ENCODE results near the gene NPC2.

- no peak for TF ChIP-seq ELF4 (IDR thresholded peaks at IDR 0.05)
- TF ChIP-seq TARDBP (IDR thresholded peaks at IDR 0.05) = no peak
- no peak for TF ChIP-seq HDGF (IDR thresholded peaks at IDR 0.05; ENCODE audit: borderline replicate concordance)
- TF ChIP-seq SP1 (IDR thresholded peaks at IDR 0.05) = no peak
- no peak for TF ChIP-seq ZNF384 (IDR thresholded peaks at IDR 0.05)
- no peak for TF ChIP-seq CTBP1 (IDR thresholded peaks at IDR 0.05; ENCODE audit: borderline replicate concordance)
- TF ChIP-seq FOXA1 (IDR thresholded peaks at IDR 0.05) = no peak
- TF ChIP-seq NFRKB (IDR thresholded peaks at IDR 0.05) = no peak
- TF ChIP-seq FOXK2 (IDR thresholded peaks at IDR 0.05) = no peak
- no peak for TF ChIP-seq SUZ12 (IDR thresholded peaks at IDR 0.05)
- TF ChIP-seq FOXM1 (IDR thresholded peaks at IDR 0.05; ENCODE audit: borderline replicate concordance) = no peak
Observed at GRCh38 chr14:74519316-74520074, 26.4 kb upstream of the NPC2 start.

Data from HEK293T (cell line).